Kidney capillary endothelial cell (primary cell): ENCODE results near the gene CSTF1.

ENCODE experiments used
- DNase-seq: peaks from one replicate; pipeline ENCODE4 v3.0.0-alpha.2; 2018; ENCODE audit warnings: low spot score

The CSTF1 gene

GRCh38 chr20:56392132-56392880, at the start of gene CSTF1, which contains the start of gene AURKA:
Gene CSTF1, plus strand, starts transcription at chr20:56392645. Its CDS starts 2,908 bp downstream, at chr20:56395553.
Gene AURKA, minus strand, starts transcription at chr20:56392215. Its CDS starts 4,018 bp downstream, at chr20:56388197.
- DNase-seq: peak; percentile 97

- DNase-seq: no peak
Measured at GRCh38 chr20:56342783-56343182, 49.7 kb upstream of the CSTF1 start.

GRCh38 chr20:56343861-56344381, 48.5 kb upstream of the CSTF1 start:
- no peak for DNase-seq

GRCh38 chr20:56345911-56346310, 46.5 kb upstream of the CSTF1 start:
- DNase-seq: no peak

GRCh38 chr20:56347628-56348304, 44.7 kb upstream of the CSTF1 start:
- DNase-seq: no peak

GRCh38 chr20:56348305-56348693, 44.1 kb upstream of the CSTF1 start:
- no peak for DNase-seq

GRCh38 chr20:56348746-56349145, 43.7 kb upstream of the CSTF1 start:
- no peak for DNase-seq

- no peak for DNase-seq
Measured at GRCh38 chr20:56350842-56351241, 41.6 kb upstream of the CSTF1 start.

- no peak for DNase-seq
Measured at GRCh38 chr20:56352345-56353055, 39.9 kb upstream of the CSTF1 start.

GRCh38 chr20:56353356-56353755, 39.1 kb upstream of the CSTF1 start:
- DNase-seq: no peak

GRCh38 chr20:56358070-56358469, 34.4 kb upstream of the CSTF1 start:
- DNase-seq: no peak

GRCh38 chr20:56358600-56359211, 33.7 kb upstream of the CSTF1 start, which contains the start of gene FAM210B:
Gene FAM210B, plus strand, starts transcription at chr20:56358974. Its CDS starts 32 bp downstream, at chr20:56359006.
- peak; percentile 89 for DNase-seq

- peak; percentile 75 for DNase-seq
Measured at GRCh38 chr20:56359212-56360132, 33.0 kb upstream of the CSTF1 start.

- DNase-seq: no peak
Measured at GRCh38 chr20:56360133-56360907, 32.1 kb upstream of the CSTF1 start.

- no peak for DNase-seq
Measured at GRCh38 chr20:56360908-56361205, 31.6 kb upstream of the CSTF1 start.

- DNase-seq: no peak
Measured at GRCh38 chr20:56361900-56362299, 30.5 kb upstream of the CSTF1 start.

- peak; percentile 39 for DNase-seq
Measured at GRCh38 chr20:56362833-56363413, 29.5 kb upstream of the CSTF1 start.

- no peak for DNase-seq
Measured at GRCh38 chr20:56363491-56363890, 29.0 kb upstream of the CSTF1 start.

GRCh38 chr20:56368351-56369134, 23.9 kb upstream of the CSTF1 start:
- DNase-seq: no peak
